ENCODE data around the gene EXOC3L1.

EXOC3L1 gene

DNA sequence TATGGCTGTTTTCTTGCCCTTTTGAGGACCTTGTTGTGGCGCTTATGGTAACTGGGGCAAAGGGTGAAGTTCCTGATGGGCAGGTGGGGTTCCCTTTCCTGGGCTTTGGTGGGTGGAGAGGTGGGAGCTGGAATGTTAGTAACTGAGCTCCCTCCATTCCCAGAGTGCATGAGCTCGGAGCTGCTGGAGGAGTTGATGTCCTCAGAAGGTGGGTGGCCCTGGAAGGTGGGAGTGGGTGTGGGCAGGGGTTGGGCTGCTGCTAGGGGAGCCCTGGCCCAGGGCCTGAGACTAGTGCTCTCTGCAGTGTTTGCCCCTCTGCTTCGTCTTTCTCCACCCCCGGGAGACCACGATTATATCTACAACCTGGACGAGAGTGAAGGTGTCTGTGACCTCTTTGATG is 7.8 kb upstream of the EXOC3L1 start:
- DNase-seq (ENCODE audit: low read depth): no peak
- TF ChIP-seq POLR2A (IDR thresholded peaks at IDR 0.05; ENCODE audit: extremely low read depth, insufficient read length): no peak
- TF ChIP-seq, protein P1, sequence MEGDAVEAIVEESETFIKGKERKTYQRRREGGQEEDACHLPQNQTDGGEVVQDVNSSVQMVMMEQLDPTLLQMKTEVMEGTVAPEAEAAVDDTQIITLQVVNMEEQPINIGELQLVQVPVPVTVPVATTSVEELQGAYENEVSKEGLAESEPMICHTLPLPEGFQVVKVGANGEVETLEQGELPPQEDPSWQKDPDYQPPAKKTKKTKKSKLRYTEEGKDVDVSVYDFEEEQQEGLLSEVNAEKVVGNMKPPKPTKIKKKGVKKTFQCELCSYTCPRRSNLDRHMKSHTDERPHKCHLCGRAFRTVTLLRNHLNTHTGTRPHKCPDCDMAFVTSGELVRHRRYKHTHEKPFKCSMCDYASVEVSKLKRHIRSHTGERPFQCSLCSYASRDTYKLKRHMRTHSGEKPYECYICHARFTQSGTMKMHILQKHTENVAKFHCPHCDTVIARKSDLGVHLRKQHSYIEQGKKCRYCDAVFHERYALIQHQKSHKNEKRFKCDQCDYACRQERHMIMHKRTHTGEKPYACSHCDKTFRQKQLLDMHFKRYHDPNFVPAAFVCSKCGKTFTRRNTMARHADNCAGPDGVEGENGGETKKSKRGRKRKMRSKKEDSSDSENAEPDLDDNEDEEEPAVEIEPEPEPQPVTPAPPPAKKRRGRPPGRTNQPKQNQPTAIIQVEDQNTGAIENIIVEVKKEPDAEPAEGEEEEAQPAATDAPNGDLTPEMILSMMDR (IDR thresholded peaks at IDR 0.05; ENCODE audit: low read depth, low read length): no peak
- TF ChIP-seq, protein P2, sequence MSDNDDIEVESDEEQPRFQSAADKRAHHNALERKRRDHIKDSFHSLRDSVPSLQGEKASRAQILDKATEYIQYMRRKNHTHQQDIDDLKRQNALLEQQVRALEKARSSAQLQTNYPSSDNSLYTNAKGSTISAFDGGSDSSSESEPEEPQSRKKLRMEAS (IDR thresholded peaks at IDR 0.05; ENCODE audit: low read depth, low read length): no peak
- H3K4me3 ChIP-seq (ENCODE audit: low read depth, low read length): no peak overlapping the region

DNA sequence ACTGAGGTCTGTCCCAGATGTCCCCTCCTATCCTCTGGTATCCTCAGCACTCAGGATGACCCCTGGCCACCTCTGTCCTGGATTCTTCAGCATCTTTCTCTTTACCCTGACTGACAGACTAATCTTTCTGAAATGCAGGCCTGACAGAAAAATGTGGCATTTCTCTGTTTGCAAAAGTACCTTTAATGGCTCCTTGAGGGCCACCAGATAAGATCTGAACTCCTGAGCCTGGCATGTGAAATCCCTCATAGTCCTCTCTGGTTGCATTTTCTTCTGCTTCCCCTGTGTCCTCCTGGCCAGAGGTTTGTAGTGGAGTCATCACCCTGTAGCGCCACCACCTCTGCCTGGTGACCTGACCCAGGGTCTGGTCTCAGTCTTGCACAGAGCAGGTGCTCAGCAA is 6.9 kb upstream of the EXOC3L1 start:
- TF ChIP-seq, protein P2 (IDR thresholded peaks at IDR 0.05; ENCODE audit: low read depth, low read length): no peak
- TF ChIP-seq MYC (IDR thresholded peaks at IDR 0.05; ENCODE audit: low read depth, low read length) (no peak), POLR2A (IDR thresholded peaks at IDR 0.05; ENCODE audit: extremely low read depth, insufficient read length) (no peak)
- TF ChIP-seq, protein P1 (IDR thresholded peaks at IDR 0.05; ENCODE audit: low read depth, low read length): no peak
- no peak for DNase-seq (ENCODE audit: low read depth)
- no peak overlapping the region for H3K4me3 ChIP-seq (ENCODE audit: low read depth, low read length)

DNA sequence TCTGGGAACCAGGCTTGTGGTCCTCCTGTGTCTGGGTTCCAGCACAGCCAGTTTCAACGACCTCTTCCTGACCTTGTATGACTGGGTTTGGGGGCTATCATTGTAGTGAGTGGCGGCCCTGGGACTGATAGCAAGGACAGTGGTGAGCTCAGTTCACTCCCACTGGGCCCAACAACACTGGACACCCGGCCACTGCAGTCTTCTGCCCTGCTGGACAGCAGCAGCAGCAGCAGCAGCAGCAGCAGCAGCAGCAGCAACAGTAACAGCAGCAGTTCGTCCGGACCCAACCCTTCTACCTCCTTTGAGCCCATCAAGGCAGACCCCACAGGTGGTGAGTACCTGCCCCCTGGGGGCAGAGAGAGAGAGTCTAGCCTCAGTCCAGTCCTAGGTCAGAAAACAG is 5.7 kb upstream of the EXOC3L1 start:
- TF ChIP-seq, protein P2 (IDR thresholded peaks at IDR 0.05; ENCODE audit: low read depth, low read length): no peak
- TF ChIP-seq MYC (IDR thresholded peaks at IDR 0.05; ENCODE audit: low read depth, low read length) (no peak), POLR2A (IDR thresholded peaks at IDR 0.05; ENCODE audit: extremely low read depth, insufficient read length) (no peak)
- TF ChIP-seq, protein P1 (IDR thresholded peaks at IDR 0.05; ENCODE audit: low read depth, low read length): no peak
- DNase-seq (ENCODE audit: low read depth): no peak
- no peak overlapping the region for H3K4me3 ChIP-seq (ENCODE audit: low read depth, low read length)

DNA sequence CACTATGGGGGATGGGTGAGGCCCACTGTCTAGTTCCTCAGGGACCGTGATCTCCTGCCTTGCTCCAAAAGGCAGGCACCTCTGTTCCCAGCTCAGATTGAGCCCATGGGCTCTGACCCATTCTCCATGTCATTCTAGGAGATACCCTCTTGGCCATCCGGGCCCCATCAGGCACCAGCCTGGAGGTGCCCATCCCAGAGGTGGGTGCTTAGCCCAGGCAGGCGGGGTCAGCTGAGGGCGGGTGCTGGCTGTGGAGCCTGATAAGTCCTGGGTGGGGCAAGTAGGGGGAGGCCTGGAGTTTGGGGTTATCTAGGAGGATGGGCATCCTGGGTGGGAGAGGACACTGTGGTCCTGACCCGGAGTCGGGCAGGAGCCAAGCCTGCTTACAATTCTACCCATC is 4.3 kb upstream of the EXOC3L1 start:
- no peak overlapping the region for H3K4me3 ChIP-seq (ENCODE audit: low read depth, low read length)
- TF ChIP-seq, protein P1 (IDR thresholded peaks at IDR 0.05; ENCODE audit: low read depth, low read length): no peak
- TF ChIP-seq MYC (IDR thresholded peaks at IDR 0.05; ENCODE audit: low read depth, low read length) (no peak), POLR2A (IDR thresholded peaks at IDR 0.05; ENCODE audit: extremely low read depth, insufficient read length) (no peak)
- TF ChIP-seq, protein P2 (IDR thresholded peaks at IDR 0.05; ENCODE audit: low read depth, low read length): no peak
- no peak for DNase-seq (ENCODE audit: low read depth)

DNA sequence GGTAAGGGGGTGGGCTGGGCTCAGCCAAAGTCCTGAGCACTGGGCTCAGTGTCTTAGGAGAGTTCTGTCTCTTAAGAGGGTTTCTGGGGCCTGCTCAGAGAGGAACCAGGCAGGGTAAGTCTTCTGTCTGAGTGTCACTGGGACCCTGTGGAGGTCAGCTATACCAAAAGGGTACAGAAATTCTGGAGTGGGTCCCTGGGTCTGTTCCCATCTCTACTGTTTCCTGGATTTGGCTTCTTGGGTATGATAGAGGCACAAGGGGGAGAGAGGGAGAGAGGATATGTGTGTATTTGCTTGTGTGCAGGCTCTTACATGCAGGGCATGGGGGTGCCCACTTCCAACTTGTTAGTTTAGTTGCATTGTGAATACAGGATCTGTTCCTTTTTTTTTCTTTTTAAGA is 3.6 kb upstream of the EXOC3L1 start:
- TF ChIP-seq, protein P1 (IDR thresholded peaks at IDR 0.05; ENCODE audit: low read depth, low read length): no peak
- no peak for TF ChIP-seq MYC (IDR thresholded peaks at IDR 0.05; ENCODE audit: low read depth, low read length)
- no peak for TF ChIP-seq POLR2A (IDR thresholded peaks at IDR 0.05; ENCODE audit: extremely low read depth, insufficient read length)
- TF ChIP-seq, protein P2 (IDR thresholded peaks at IDR 0.05; ENCODE audit: low read depth, low read length): no peak
- DNase-seq (ENCODE audit: low read depth): no peak
- peak overlapping the region; percentile 100 for H3K4me3 ChIP-seq (ENCODE audit: low read depth, low read length)

All from NB4 (cell line).